Loucy (cell line): Measurements from ENCODE around the gene OR1A2.
"Not testable (repeated sequence)": the region's sequence is repeated elsewhere in the genome, so short reads cannot be mapped to it uniquely, and the experiment has no call there.

Experiments used
- H2AFZ ChIP-seq: fragments of 200-600 bp; sonication (generic); 2 replicates; pipeline ENCODE4 v1.6.0; 2016; ENCODE audit warnings: antibody characterized with exemption, mild to moderate bottlenecking, low read length, moderate library complexity
- H3F3A ChIP-seq: fragments of 200-600 bp; 2 replicates; pipeline ENCODE4 v1.6.0; 2016; ENCODE audit warnings: antibody characterized with exemption, low read depth, mild to moderate bottlenecking
- H3K27me3 ChIP-seq: fragments of 200-600 bp; sonication (generic); 2 replicates; pipeline ENCODE4 v1.6.1; 2014; ENCODE audit warnings: low read length, mild to moderate bottlenecking; ENCODE audit not compliant: insufficient read depth, poor library complexity, severe bottlenecking
- H3K36me3 ChIP-seq: fragments of 200-600 bp; sonication (generic); 2 replicates; pipeline ENCODE4 v1.6.1; 2016; ENCODE audit warnings: low read length; ENCODE audit not compliant: insufficient read depth
- H3K4me1 ChIP-seq: fragments of 200-600 bp; sonication (generic); 2 replicates; pipeline ENCODE4 v1.5.1; 2014; ENCODE audit warnings: low read length, mild to moderate bottlenecking; ENCODE audit not compliant: insufficient read depth, poor library complexity, severe bottlenecking
- H3K4me2 ChIP-seq: fragments of 200-600 bp; sonication (generic); 2 replicates; pipeline ENCODE4 v1.6.0; 2014; ENCODE audit warnings: antibody characterized with exemption, low read length, low read depth, mild to moderate bottlenecking; ENCODE audit not compliant: poor library complexity, severe bottlenecking
- H3K4me3 ChIP-seq: fragments of 200-600 bp; sonication (generic); 2 replicates; pipeline ENCODE4 v1.5.1; 2014; ENCODE audit warnings: low read length, mild to moderate bottlenecking, mixed read lengths; ENCODE audit not compliant: poor library complexity, severe bottlenecking
- H3K79me2 ChIP-seq: fragments of 200-600 bp; sonication (generic); 2 replicates; pipeline ENCODE4 v1.6.1; 2014; ENCODE audit warnings: low read length; ENCODE audit not compliant: insufficient read depth
- H3K9ac ChIP-seq: fragments of 200-600 bp; sonication (generic); 2 replicates; pipeline ENCODE4 v1.6.0; 2014; ENCODE audit warnings: mild to moderate bottlenecking, low read depth, low read length, moderate library complexity; ENCODE audit not compliant: poor library complexity, severe bottlenecking
- H3K9me2 ChIP-seq: fragments of 200-600 bp; sonication (generic); replicated peaks from 2 replicates; pipeline ENCODE4 v1.6.1; 2016; ENCODE audit warnings: low read depth, low read length, mixed read lengths
- H3K9me3 ChIP-seq: fragments of 200-600 bp; sonication (generic); 2 replicates; pipeline ENCODE4 v1.6.1; 2014; ENCODE audit warnings: mild to moderate bottlenecking, antibody characterized with exemption, low read length, low read depth; ENCODE audit not compliant: insufficient read depth
- H4K20me1 ChIP-seq: fragments of 200-600 bp; sonication (generic); 2 replicates; pipeline ENCODE4 v1.6.0; 2014; ENCODE audit warnings: antibody characterized with exemption, low read length, mild to moderate bottlenecking; ENCODE audit not compliant: insufficient read depth, poor library complexity, severe bottlenecking
- EZH2phosphoT487 ChIP-seq: fragments of 200-600 bp; IDR thresholded peaks from 2 replicates; pipeline ENCODE4 v1.6.1; 2018; ENCODE audit warnings: antibody characterized with exemption, mild to moderate bottlenecking, moderate library complexity, borderline replicate concordance
- TF ChIP-seq, protein P1 (sequence below): fragments of 200-600 bp; sonication (generic); conservative IDR thresholded peaks from 2 replicates; pipeline ENCODE4 v1.5.1; 2014; ENCODE audit warnings: mild to moderate bottlenecking, antibody characterized with exemption, low read length

The OR1A2 gene

GRCh38 chr17:3213001-3213400 lies 15.7 kb downstream of the OR1A2 start:
- Histone ChIP-seq H3K27me3 (no peaks in the 10 kb centered on the region), H4K20me1 (no peaks in the 10 kb centered on the region), H3F3A (no peaks in the 10 kb centered on the region), H2AFZ (no peak overlapping the region), H3K9me2 (no peaks in the 10 kb centered on the region), H3K4me1 (no peaks in the 10 kb centered on the region), H3K79me2 (no peaks in the 10 kb centered on the region), H3K9me3 (no peaks in the 10 kb centered on the region), H3K4me3 (no peak overlapping the region), H3K9ac (no peak overlapping the region), H3K36me3 (no peaks in the 10 kb centered on the region), H3K4me2 (no peak overlapping the region)
- TF ChIP-seq EZH2phosphoT487 = no peak
- TF ChIP-seq, protein P1, sequence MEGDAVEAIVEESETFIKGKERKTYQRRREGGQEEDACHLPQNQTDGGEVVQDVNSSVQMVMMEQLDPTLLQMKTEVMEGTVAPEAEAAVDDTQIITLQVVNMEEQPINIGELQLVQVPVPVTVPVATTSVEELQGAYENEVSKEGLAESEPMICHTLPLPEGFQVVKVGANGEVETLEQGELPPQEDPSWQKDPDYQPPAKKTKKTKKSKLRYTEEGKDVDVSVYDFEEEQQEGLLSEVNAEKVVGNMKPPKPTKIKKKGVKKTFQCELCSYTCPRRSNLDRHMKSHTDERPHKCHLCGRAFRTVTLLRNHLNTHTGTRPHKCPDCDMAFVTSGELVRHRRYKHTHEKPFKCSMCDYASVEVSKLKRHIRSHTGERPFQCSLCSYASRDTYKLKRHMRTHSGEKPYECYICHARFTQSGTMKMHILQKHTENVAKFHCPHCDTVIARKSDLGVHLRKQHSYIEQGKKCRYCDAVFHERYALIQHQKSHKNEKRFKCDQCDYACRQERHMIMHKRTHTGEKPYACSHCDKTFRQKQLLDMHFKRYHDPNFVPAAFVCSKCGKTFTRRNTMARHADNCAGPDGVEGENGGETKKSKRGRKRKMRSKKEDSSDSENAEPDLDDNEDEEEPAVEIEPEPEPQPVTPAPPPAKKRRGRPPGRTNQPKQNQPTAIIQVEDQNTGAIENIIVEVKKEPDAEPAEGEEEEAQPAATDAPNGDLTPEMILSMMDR = no peak

GRCh38 chr17:3213587-3213986 lies 16.3 kb downstream of the OR1A2 start:
- no peak overlapping the region for H3K4me3 ChIP-seq
- no peak overlapping the region for H2AFZ ChIP-seq
- H3K79me2 ChIP-seq = no peaks in the 10 kb centered on the region
- H3F3A ChIP-seq = no peaks in the 10 kb centered on the region
- H3K9ac ChIP-seq = no peak overlapping the region
- no peaks in the 10 kb centered on the region for H3K36me3 ChIP-seq
- TF ChIP-seq, protein P1 = no peak
- no peak for TF ChIP-seq EZH2phosphoT487
- no peaks in the 10 kb centered on the region for H4K20me1 ChIP-seq
- H3K9me3 ChIP-seq = no peaks in the 10 kb centered on the region
- no peaks in the 10 kb centered on the region for H3K4me1 ChIP-seq
- H3K4me2 ChIP-seq = no peak overlapping the region
- H3K27me3 ChIP-seq = no peaks in the 10 kb centered on the region
- no peaks in the 10 kb centered on the region for H3K9me2 ChIP-seq

- not testable (repeated sequence) for H3K4me1 ChIP-seq, H3K27me3 ChIP-seq, H2AFZ ChIP-seq, H3K9ac ChIP-seq, H3K4me3 ChIP-seq, H4K20me1 ChIP-seq, H3K36me3 ChIP-seq, H3K4me2 ChIP-seq, H3K9me2 ChIP-seq, H3F3A ChIP-seq, H3K9me3 ChIP-seq, H3K79me2 ChIP-seq
These were observed 22.7 kb downstream of the OR1A2 start for GRCh38 chr17:3219978-3220377.

DNA sequence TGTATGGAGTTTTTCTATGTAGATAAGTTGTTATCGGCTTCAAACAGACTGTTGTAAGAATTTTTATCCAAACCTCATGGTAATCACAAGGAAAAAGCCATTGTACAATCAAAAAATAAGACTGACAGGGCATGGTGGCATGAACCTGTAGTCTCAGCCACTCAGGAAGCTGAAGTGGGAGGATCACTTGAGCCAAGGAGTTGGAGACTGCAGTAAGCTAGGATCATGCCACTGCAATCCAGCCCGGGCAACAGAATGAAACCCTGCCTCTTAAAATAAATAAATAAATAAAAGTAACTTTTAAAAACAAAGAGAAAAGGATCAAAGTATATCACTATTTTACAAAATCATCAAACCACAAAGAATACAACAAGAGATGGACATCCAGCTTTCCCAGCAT lies 24.5 kb downstream of the OR1A2 start:
- H3K4me3 ChIP-seq = no peak overlapping the region
- H2AFZ ChIP-seq = peak overlapping the region; percentile 69; the same call in 1 of the 2 replicates
- H4K20me1 ChIP-seq = no peaks in the 10 kb centered on the region
- no peaks in the 10 kb centered on the region for H3K4me1 ChIP-seq
- no peak overlapping the region for H3K4me2 ChIP-seq
- H3K79me2 ChIP-seq = no peaks in the 10 kb centered on the region
- no peaks in the 10 kb centered on the region for H3F3A ChIP-seq
- TF ChIP-seq, protein P1 = no peak
- TF ChIP-seq EZH2phosphoT487 = no peak
- no peaks in the 10 kb centered on the region for H3K9me2 ChIP-seq
- H3K9me3 ChIP-seq = no peaks in the 10 kb centered on the region
- H3K36me3 ChIP-seq = no peaks in the 10 kb centered on the region
- no peaks in the 10 kb centered on the region for H3K27me3 ChIP-seq
- no peak overlapping the region for H3K9ac ChIP-seq
